Measurements from ENCODE around the gene AHR. TPM values are rescaled to one million over a fixed set of nuclear protein-coding genes. Genes with fewer than 3 reads are reported as not detected.

The AHR gene
- total RNA-seq, 1 experiment from 2014 or later = 6.1 TPM

DNA sequence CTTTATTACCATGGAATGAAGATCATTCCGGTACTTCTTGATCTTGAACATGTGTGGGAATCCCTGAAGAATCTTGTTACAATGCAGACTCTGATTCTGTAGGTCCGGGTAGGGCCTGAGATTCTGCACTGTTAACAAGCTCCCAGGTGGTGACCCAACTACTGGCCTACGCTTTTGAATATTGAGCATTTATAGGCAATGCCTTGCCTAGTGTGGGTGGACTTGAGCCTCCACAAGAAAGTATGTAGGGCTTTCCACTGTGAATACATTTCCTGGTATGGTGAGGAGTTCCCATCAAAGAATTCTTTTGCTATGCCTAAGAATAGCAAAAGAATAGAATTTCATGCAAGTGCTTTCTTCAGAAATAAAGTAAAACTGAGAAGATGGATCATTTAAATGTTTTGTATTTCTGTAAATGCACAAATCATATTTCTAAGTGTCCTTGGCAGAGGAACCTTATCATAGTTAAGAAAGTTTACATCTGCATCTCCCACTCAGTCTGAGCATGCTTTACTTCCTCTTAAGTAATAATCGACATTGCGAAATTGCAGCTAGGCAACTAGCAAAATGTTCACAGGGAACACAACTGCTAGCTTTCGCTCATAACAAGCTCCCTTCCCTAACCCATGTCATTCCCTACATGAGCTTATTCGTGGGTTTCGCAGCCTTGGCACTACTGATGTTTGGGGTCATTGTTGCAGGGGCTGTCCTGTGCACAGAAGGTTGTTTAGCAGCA is 71.4 kb downstream of the AHR start:
- Histone ChIP-seq H2BK12ac (ENCODE audit: insufficient read length, low read depth, low read length) (no peak overlapping the region), H3T11ph (ENCODE audit: low read length) (no peak overlapping the region), H2AK5ac (ENCODE audit: insufficient read length, low read length) (no peak overlapping the region), H2BK120ac (ENCODE audit: low read depth, low read length, poor library complexity, severe bottlenecking) (no peak overlapping the region), H3K56ac (ENCODE audit: insufficient read length, low read depth, low read length) (no peak overlapping the region), H4K91ac (ENCODE audit: insufficient read length, low read depth, low read length) (no peak overlapping the region), H3K9me3 (ENCODE audit: control insufficient read depth, low read depth, low read length) (no peaks in the 10 kb centered on the region), H3K14ac (ENCODE audit: insufficient read depth, low read length) (no peak overlapping the region), H4K5ac (ENCODE audit: insufficient read length, low read depth, low read length) (no peak overlapping the region), H3K4me1 (ENCODE audit: insufficient read depth, low read length) (0 out of 2 replicates have a peak, but pooled peaks cover 2% of the 10 kb centered on the region), H4K20me1 (ENCODE audit: control insufficient read depth, insufficient read depth, insufficient read length) (no peaks in the 10 kb centered on the region), H3K23me2 (ENCODE audit: insufficient read length, low read depth, low read length, poor library complexity, severe bottlenecking) (no peaks in the 10 kb centered on the region), H3K79me1 (ENCODE audit: insufficient read depth, low read depth, low read length, poor library complexity, severe bottlenecking) (no peaks in the 10 kb centered on the region), H2BK20ac (ENCODE audit: low read depth, low read length, poor library complexity, severe bottlenecking) (no peak overlapping the region), H3K27me3 (ENCODE audit: insufficient read depth, low read length) (no peaks in the 10 kb centered on the region), H2AFZ (ENCODE audit: low read length) (no peak overlapping the region), H3K4ac (ENCODE audit: low read depth, low read length) (no peak overlapping the region), H3K27ac (ENCODE audit: insufficient read length, low read depth, low read length) (no peak overlapping the region), H2BK5ac (ENCODE audit: insufficient read length, low read length) (no peak overlapping the region), H3K9ac (ENCODE audit: extremely low read depth, insufficient read length, low read length) (no peak overlapping the region), H4K8ac (replicated peaks; ENCODE audit: insufficient read length, low read depth, low read length) (no peak overlapping the region), H2BK15ac (ENCODE audit: low read depth, low read length) (no peak overlapping the region), H3K23ac (ENCODE audit: insufficient read length, low read depth, low read length) (no peak overlapping the region), H3K79me2 (ENCODE audit: insufficient read depth, low read length) (no peaks in the 10 kb centered on the region), H3K18ac (ENCODE audit: insufficient read length, low read depth, low read length) (no peak overlapping the region), H3K4me2 (ENCODE audit: insufficient read depth, insufficient read length, low read length) (no peak overlapping the region)
- no peaks in the 10 kb centered on the region for H3K36me3 Mint-ChIP-seq (ENCODE audit: insufficient read depth in 1 of 3, low read depth in 3 of 3)
- peaks cover 0 to 4% of the 10 kb centered on the region in 2 experiments; a peak in 1 of 4 replicates for H3K4me1 Mint-ChIP-seq
- no peak for DNase-seq
- H3K9me3 Mint-ChIP-seq = no peaks in the 10 kb centered on the region
- TF ChIP-seq, protein P1, sequence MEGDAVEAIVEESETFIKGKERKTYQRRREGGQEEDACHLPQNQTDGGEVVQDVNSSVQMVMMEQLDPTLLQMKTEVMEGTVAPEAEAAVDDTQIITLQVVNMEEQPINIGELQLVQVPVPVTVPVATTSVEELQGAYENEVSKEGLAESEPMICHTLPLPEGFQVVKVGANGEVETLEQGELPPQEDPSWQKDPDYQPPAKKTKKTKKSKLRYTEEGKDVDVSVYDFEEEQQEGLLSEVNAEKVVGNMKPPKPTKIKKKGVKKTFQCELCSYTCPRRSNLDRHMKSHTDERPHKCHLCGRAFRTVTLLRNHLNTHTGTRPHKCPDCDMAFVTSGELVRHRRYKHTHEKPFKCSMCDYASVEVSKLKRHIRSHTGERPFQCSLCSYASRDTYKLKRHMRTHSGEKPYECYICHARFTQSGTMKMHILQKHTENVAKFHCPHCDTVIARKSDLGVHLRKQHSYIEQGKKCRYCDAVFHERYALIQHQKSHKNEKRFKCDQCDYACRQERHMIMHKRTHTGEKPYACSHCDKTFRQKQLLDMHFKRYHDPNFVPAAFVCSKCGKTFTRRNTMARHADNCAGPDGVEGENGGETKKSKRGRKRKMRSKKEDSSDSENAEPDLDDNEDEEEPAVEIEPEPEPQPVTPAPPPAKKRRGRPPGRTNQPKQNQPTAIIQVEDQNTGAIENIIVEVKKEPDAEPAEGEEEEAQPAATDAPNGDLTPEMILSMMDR (conservative IDR thresholded peaks at IDR 0.05) = no peak
- WGBS (ENCODE audit: extremely low coverage, insufficient read length, low lambda C conversion rate) = no CpG with 5 or more reads among the region's 8 CpGs
- H3K27ac Mint-ChIP-seq = no peak overlapping the region; a peak in 1 of 7 replicates
- no peak overlapping the region for H3K4me3 Mint-ChIP-seq
- H3K27me3 Mint-ChIP-seq (ENCODE audit: low read depth) = no peaks in the 10 kb centered on the region

All from H9 (cell line).